Coronary artery (tissue), 2 donors: Measurements from ENCODE around the gene IRS1.
A peak's percentile ranks its signal among the peaks of the same experiment; 100 is the strongest.

Source experiments
- DNase-seq: peaks from one replicate; pipeline ENCODE4 v3.0.0-alpha.2; 2017; ENCODE audit warnings: low spot score
- H3K27ac ChIP-seq, 2 donors: fragments of 200-600 bp; sonication (generic); one replicate each; pipeline ENCODE4 v1.5.1; 2016 to 2019
- H3K4me3 ChIP-seq: fragments of 200-600 bp; sonication (generic); 2 replicates; pipeline ENCODE4 v1.5.1; 2016; ENCODE audit warnings: mild to moderate bottlenecking, moderate library complexity
- TF ChIP-seq, protein P1 (sequence below): fragments of 200-600 bp; sonication (generic); IDR thresholded peaks from one replicate; pipeline ENCODE4 v1.5.1; 2019; ENCODE audit warnings: antibody characterized with exemption

The IRS1 gene

DNA sequence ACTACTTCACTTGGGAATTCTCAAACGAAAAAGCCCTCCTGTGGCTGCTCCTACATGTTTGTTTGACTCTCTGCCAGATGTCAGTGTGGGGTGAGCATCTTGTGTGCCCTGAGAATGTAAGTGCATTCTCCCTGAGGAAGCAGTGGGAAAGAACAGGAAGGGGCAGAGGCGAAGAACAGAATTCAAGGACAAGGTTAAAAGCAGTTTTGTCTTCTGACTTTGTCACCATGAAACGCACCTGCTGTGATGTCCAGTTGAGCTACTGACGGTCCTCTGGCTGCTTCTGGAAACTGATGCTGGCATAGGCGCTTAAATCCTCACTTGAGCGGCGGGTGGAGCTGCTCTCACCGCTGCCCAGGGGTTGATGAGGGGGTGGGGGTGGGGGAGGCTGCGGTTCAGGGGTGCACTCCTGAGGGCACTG, 4.9 kb downstream of the IRS1 start:
- H3K27ac ChIP-seq = peak overlapping the region; percentile 90 to 93
- TF ChIP-seq, protein P1, sequence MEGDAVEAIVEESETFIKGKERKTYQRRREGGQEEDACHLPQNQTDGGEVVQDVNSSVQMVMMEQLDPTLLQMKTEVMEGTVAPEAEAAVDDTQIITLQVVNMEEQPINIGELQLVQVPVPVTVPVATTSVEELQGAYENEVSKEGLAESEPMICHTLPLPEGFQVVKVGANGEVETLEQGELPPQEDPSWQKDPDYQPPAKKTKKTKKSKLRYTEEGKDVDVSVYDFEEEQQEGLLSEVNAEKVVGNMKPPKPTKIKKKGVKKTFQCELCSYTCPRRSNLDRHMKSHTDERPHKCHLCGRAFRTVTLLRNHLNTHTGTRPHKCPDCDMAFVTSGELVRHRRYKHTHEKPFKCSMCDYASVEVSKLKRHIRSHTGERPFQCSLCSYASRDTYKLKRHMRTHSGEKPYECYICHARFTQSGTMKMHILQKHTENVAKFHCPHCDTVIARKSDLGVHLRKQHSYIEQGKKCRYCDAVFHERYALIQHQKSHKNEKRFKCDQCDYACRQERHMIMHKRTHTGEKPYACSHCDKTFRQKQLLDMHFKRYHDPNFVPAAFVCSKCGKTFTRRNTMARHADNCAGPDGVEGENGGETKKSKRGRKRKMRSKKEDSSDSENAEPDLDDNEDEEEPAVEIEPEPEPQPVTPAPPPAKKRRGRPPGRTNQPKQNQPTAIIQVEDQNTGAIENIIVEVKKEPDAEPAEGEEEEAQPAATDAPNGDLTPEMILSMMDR = no peak
- peak overlapping the region; percentile 86 for H3K4me3 ChIP-seq
- DNase-seq = no peak

DNA sequence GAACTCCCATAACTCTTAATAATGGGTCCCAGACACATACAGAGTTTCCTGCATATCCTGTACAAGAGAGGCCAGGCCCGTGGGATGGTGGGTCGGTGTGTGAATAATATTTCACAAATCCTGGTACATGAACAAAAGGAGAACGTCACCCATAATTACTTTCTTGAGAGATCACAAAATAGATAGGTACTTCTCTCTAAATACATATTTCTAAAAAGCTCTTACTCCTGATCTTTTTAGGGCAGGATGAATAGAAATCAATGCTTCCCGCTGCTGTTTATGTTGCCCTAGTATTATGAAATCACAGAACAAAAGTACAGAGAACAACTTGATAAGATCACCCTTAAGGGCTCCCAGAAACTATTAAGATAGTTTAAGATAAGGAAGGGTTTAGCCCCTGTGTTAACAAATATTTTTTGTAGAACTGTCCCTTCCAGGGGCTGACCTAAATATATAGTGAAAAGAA, 5.4 kb downstream of the IRS1 start:
- H3K4me3 ChIP-seq = peak overlapping the region; percentile 86
- DNase-seq = no peak
- TF ChIP-seq, protein P1 = no peak
- H3K27ac ChIP-seq = peak overlapping the region; percentile 90 to 93

DNA sequence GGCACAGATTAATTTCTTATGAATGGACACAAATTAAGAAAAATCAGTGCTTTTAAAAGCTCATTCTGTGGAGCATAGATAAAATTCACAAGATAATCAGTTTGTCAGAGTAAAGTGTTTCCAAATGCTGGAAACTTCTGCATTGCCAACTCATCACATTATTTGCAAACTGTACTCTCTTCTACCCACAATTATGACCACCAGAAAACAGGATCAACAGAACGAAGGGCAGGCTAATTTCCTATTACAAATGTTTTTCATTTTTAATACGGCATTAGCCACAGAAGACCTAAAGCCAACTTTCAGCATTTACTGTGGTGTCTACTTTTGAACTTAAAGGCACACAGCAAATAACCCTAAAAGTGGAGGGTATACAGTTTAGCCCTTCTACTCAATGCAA, 6.0 kb downstream of the IRS1 start:
- no peak for DNase-seq
- TF ChIP-seq, protein P1 = no peak
- Histone ChIP-seq H3K4me3 (peak overlapping the region; percentile 86), H3K27ac (peak overlapping the region; percentile 90 to 93)

DNA sequence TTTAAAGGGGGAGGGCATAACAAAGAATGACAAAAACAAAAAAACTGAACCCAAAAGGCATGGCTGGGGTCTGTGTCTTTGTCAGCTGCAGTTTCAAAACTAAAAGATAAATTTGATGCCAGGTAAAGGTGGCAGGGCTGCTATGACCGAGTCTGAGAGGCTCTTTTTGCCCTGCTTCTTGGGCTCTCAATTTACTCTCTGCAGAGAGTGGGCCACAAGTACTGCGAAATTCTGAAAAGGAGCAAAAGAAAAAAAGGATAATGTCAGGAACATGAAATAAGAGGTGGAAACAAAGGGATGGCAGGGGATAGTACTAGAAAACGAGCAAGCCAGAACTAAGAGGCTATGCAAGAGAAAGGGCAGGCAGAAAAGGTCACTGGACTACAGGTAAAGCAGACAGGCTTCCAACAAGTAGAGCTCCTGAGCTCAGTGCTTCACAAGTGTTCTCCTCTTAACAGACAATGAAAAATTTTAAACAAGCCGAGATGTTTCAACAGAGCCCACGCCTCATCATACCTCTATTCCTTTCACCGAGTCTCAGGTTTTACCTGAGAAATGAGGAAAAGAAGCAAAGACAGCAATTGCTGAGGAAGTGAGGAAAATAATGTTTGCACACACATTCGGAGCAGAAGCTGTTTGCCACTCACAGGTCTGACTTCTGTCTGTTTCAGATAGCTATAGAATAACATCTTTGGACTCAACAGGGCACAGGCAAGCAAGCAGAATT, 7.3 kb downstream of the IRS1 start:
- peak overlapping the region; percentile 81 for H3K4me3 ChIP-seq

DNA sequence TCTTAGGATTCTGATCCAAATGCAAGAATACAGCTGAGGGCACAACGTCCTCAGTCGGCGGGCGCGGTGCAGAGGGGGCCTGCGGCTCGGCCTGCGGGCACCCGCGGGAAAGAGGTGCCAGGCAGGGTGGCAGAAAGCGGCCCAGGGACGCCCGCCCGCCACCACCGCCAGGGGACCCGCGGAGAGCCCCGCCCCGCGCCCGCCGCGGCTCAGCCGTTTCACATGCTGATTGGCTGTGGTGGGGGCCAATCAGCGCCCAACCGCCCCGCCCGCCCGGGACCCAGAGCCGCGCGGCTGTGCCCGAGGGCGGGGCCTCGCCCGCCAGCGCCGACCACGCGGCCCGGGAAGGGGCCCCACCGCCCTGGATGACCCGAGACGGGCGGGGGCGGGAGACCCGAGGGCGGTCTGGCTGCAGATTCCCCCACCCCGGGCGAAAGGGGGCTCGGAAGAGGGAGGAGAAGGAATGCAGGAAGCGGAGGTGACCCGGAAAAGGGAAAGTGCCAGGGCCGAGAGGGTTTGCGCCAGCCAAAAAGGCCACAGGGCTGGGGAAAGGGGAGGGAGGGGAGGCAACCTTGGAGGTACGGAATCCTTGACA, 8.0 kb downstream of the IRS1 start:
- H3K4me3 ChIP-seq = peak overlapping the region; percentile 81
- H3K27ac ChIP-seq = peak overlapping the region; percentile 93 to 95
- TF ChIP-seq, protein P1 = peak; percentile 28
- DNase-seq = peak; percentile 93

More for the DNA sequence above, 7.3 kb downstream of the IRS1 start:
- TF ChIP-seq, protein P1 = no peak
- no peak for DNase-seq
- H3K27ac ChIP-seq = peak overlapping the region; percentile 93 to 95

DNA sequence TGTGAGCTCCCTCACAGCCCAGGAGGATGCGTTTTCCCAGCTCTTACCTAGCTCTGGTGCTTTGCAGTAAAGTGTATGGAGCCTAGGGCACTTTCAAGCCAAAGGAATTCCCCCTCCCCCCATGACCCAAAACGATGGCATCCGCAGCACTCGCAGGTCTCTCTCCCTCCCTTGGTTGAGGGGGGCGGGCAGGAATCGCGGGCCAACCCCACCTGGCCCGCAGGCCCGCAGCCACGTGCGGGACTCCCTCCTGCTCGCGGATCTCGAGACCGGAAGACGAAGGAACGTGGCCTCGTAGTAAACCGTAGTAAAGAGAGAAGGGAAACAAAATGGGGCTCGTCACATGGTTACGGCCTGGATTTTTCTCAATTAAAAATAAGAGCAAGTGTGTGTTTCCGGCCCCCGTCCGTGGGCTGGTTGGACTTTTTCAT, 8.5 kb downstream of the IRS1 start:
- TF ChIP-seq, protein P1 = no peak
- H3K27ac ChIP-seq = peak overlapping the region; percentile 93 to 95
- no peak for DNase-seq
- peak overlapping the region; percentile 81 for H3K4me3 ChIP-seq
